ENCODE measurements around the gene SPTB. TPM values are rescaled to one million over a fixed set of nuclear protein-coding genes. Genes with fewer than 3 reads are reported as not detected.

Gene SPTB
- total RNA-seq: under 0.01 TPM in 1 of 2 replicates, not detected in the other

GRCh38 chr14:64879635-64880220, at the start of gene SPTB:
Gene SPTB, minus strand, starts transcription at chr14:64879907. Its CDS starts 56,813 bp downstream, at chr14:64823094.

GRCh38 chr14:64914237-64915028, 34.7 kb upstream of the SPTB start, which contains the start of gene CHURC1:
Gene CHURC1, plus strand, starts transcription at chr14:64914455. Its CDS starts 41 bp downstream, at chr14:64914496.

GRCh38 chr14:64704143-64704742, 175.5 kb downstream of the SPTB start, which contains the start of gene PLEKHG3:
Gene PLEKHG3, plus strand, starts transcription at chr14:64704424. Its CDS starts 23,208 bp downstream, at chr14:64727632.

Other genes with a start within 250 kb of the SPTB start
- 20.8 and 23.4 TPM in 2 replicates for gene PLEKHG3, start 175.5 kb downstream of the SPTB start, total RNA-seq
- gene CHURC1, start 34.5 kb upstream of the SPTB start, total RNA-seq: 56.6 and 85.5 TPM in 2 replicates
- not detected in 2 replicates for gene GPX2, start 62.8 kb upstream of the SPTB start, total RNA-seq
- 4.9 and 6.2 TPM in 2 replicates for gene RAB15, start 92.4 kb upstream of the SPTB start, total RNA-seq
- gene FNTB, start 107.0 kb upstream of the SPTB start, total RNA-seq: 9.7 and 15.2 TPM in 2 replicates
- gene MAX, start 222.6 kb upstream of the SPTB start, total RNA-seq: 48.9 and 63.8 TPM in 2 replicates

Measured in pericardium fibroblast (primary cell).